Measurements from ENCODE around the gene RAB36. TPM values are rescaled to one million over a fixed set of nuclear protein-coding genes. Genes with fewer than 3 reads are reported as not detected.

The RAB36 gene
- polyA plus RNA-seq, 2 of the 4 experiments (the other 2 are of a cell fraction): 2.5 to 4.0 TPM

DNA sequence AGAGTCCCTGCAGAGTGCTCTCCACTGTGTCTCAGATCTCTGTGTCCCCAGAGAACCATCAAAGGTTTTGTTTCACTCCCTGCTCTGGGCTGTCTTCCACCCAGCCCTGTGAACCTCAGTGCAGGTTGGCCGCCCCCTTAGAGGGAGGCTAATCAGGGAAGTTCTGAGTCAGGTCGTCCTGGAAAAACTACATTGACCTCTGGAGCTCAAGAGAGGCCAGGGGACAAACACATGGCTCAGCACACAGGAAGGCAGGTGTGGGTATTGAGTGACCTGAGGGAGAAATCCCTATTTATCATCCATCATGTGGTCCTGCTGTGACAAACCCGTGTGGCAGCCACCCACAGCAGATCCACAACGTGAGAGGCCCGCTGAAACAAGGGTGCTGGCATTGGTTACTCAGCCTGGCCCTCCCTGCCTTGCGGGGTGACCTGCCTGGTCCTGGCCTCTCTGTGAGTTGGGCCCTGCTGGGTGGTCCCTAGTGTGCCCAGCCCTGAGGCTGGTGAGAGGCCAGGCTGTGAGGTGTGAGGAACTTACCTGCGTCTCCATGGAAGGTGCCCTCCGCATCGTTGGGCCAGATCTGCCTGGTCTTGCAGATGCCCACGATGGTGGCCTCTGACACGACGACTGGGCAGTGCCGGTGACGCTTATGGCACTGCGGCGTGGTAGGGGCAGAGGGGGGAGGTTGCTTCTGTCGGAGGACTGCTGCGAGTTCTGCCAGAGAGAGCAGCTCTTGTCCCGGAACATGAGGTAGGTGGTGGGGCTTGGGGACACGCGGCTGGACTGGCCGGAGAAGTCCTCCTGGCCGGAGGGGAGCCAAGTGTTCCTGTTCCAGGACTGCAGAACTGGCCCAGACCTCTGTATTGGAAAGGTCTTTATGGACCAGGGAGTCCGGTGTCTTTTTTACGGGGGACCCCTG lies 34.4 kb downstream of the RAB36 start:
- ATAC-seq (peak; percentile 11 to 39; a peak in 3 of 6 replicates), DNase-seq (ENCODE audit: low read depth in 1 of 2, low spot score in 1 of 2) (no peak), FAIRE-seq (no peak)
- H3K9me3 ChIP-seq: no peaks in the 10 kb centered on the region
- TF ChIP-seq EHMT2 (IDR thresholded peaks at IDR 0.05; ENCODE audit: low read depth): no peak
- TF ChIP-seq, protein P1, sequence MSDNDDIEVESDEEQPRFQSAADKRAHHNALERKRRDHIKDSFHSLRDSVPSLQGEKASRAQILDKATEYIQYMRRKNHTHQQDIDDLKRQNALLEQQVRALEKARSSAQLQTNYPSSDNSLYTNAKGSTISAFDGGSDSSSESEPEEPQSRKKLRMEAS (IDR thresholded peaks at IDR 0.05): no peak
- TF ChIP-seq RCOR1 (IDR thresholded peaks at IDR 0.05; ENCODE audit: low read depth, low read length): no peak
- TF ChIP-seq, protein P2, sequence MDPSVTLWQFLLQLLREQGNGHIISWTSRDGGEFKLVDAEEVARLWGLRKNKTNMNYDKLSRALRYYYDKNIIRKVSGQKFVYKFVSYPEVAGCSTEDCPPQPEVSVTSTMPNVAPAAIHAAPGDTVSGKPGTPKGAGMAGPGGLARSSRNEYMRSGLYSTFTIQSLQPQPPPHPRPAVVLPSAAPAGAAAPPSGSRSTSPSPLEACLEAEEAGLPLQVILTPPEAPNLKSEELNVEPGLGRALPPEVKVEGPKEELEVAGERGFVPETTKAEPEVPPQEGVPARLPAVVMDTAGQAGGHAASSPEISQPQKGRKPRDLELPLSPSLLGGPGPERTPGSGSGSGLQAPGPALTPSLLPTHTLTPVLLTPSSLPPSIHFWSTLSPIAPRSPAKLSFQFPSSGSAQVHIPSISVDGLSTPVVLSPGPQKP (IDR thresholded peaks at IDR 0.05; ENCODE audit: low read depth, low read length): no peak
- no peak for TF ChIP-seq ZSCAN20 (CRISPR knock-in tag; IDR thresholded peaks at IDR 0.05)
- TF ChIP-seq, protein P3, sequence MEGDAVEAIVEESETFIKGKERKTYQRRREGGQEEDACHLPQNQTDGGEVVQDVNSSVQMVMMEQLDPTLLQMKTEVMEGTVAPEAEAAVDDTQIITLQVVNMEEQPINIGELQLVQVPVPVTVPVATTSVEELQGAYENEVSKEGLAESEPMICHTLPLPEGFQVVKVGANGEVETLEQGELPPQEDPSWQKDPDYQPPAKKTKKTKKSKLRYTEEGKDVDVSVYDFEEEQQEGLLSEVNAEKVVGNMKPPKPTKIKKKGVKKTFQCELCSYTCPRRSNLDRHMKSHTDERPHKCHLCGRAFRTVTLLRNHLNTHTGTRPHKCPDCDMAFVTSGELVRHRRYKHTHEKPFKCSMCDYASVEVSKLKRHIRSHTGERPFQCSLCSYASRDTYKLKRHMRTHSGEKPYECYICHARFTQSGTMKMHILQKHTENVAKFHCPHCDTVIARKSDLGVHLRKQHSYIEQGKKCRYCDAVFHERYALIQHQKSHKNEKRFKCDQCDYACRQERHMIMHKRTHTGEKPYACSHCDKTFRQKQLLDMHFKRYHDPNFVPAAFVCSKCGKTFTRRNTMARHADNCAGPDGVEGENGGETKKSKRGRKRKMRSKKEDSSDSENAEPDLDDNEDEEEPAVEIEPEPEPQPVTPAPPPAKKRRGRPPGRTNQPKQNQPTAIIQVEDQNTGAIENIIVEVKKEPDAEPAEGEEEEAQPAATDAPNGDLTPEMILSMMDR (IDR thresholded peaks at IDR 0.05): no peak
- no peak for TF ChIP-seq EHF (CRISPR knock-in tag; IDR thresholded peaks at IDR 0.05)
- no peak for TF ChIP-seq EP300 (IDR thresholded peaks at IDR 0.05)
- no peak for TF ChIP-seq HOXB13 (CRISPR knock-in tag; IDR thresholded peaks at IDR 0.05; ENCODE audit: low read depth)
- no peak for TF ChIP-seq SMC3 (IDR thresholded peaks at IDR 0.05)
- TF ChIP-seq CEBPB (IDR thresholded peaks at IDR 0.05): no peak
- 64% methylated on average over 21 of the region's 25 CpGs for WGBS (ENCODE audit: missing lambda C conversion rate)
- H3K4me1 ChIP-seq: peaks cover 31% of the 10 kb centered on the region
- peak overlapping the region; percentile 60 for H3K4me3 ChIP-seq
- peak overlapping the region; percentile 86 to 99 for H3K27ac ChIP-seq
- CTCF ChIA-PET: interaction anchor here (0.9 to 13.4 kb wide), 8 partner anchors 10 to 206 kb away, joined by 3 to 186 read pairs (median 6); no protein-coding TSS in a partner anchor
- POLR2A ChIA-PET: no interaction called here
- H3K4me2 ChIP-seq: peak overlapping the region; percentile 86

DNA sequence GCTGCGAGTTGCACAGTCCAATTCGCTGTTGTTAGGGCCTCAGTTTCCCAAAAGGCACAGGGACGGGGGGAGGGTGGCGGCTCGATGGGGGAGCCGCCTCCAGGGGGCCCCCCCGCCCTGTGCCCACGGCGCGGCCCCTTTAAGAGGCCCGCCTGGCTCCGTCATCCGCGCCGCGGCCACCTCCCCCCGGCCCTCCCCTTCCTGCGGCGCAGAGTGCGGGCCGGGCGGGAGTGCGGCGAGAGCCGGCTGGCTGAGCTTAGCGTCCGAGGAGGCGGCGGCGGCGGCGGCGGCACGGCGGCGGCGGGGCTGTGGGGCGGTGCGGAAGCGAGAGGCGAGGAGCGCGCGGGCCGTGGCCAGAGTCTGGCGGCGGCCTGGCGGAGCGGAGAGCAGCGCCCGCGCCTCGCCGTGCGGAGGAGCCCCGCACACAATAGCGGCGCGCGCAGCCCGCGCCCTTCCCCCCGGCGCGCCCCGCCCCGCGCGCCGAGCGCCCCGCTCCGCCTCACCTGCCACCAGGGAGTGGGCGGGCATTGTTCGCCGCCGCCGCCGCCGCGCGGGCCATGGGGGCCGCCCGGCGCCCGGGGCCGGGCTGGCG lies 35.1 kb downstream of the RAB36 start, which contains the start of gene BCR:
Gene BCR, plus strand, starts transcription at position 209 of the 592 bp plus-strand sequence. CDS start 452 bp downstream, outside the sequence.
- peaks cover 31% of the 10 kb centered on the region for H3K4me1 ChIP-seq
- no peaks in the 10 kb centered on the region for H3K9me3 ChIP-seq
- peak within 1 kb of the TSS; percentile 60 for H3K4me3 ChIP-seq
- CTCF ChIA-PET: interaction anchor here (1.2 to 13.4 kb wide), 5 partner anchors 99 to 206 kb away, joined by 6 to 186 read pairs (median 6); no protein-coding TSS in a partner anchor
- peak within 1 kb of the TSS; percentile 86 to 99 for H3K27ac ChIP-seq
- POLR2A ChIA-PET: interaction anchor here (1.2 kb wide), 1 partner anchor 102 kb away, joined by 5 read pairs; no protein-coding TSS in a partner anchor
- TF ChIP-seq, protein P4, sequence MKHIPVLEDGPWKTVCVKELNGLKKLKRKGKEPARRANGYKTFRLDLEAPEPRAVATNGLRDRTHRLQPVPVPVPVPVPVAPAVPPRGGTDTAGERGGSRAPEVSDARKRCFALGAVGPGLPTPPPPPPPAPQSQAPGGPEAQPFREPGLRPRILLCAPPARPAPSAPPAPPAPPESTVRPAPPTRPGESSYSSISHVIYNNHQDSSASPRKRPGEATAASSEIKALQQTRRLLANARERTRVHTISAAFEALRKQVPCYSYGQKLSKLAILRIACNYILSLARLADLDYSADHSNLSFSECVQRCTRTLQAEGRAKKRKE (CRISPR knock-in tag; IDR thresholded peaks at IDR 0.05; ENCODE audit: low read depth): no peak
- TF ChIP-seq NFE2L2 (conservative IDR thresholded peaks at IDR 0.05; ENCODE audit: low read length) (no peak), JUN (IDR thresholded peaks at IDR 0.05) (peak in 1 of 2 experiments; percentile 35; a peak in 1 of 5 replicates), NR3C1 (IDR thresholded peaks at IDR 0.05) (no peak), MYC (IDR thresholded peaks at IDR 0.05; ENCODE audit: borderline replicate concordance, low read length) (no peak), RNF2 (IDR thresholded peaks at IDR 0.05; ENCODE audit: borderline replicate concordance, low read depth) (no peak), EHMT2 (IDR thresholded peaks at IDR 0.05; ENCODE audit: low read depth) (no peak), HDAC2 (IDR thresholded peaks at IDR 0.05) (no peak), POLR2A (IDR thresholded peaks at IDR 0.05; ENCODE audit: low read length) (peak; percentile 28; the same call in 1 of the 2 replicates)
- DNase-seq (ENCODE audit: low read depth in 1 of 2, low spot score in 1 of 2) (peak; percentile 42 to 51), FAIRE-seq (no peak), ATAC-seq (peak; percentile 82 to 85)
- 0% methylated on average over 2 of the region's 88 CpGs for WGBS (ENCODE audit: missing lambda C conversion rate)
- H3K4me2 ChIP-seq: peak within 1 kb of the TSS; percentile 86
